Stomach (tissue), 4 donors: ENCODE data around the gene PSMD8.

Experiments used
- EP300 ChIP-seq: sonication (generic); formaldehyde crosslinking; IDR thresholded peaks from one replicate; pipeline ENCODE4 v1.6.1; 2017; ENCODE audit warnings: antibody characterized with exemption
- POLR2A ChIP-seq, 4 donors: fragments of 450-650 bp; IDR thresholded peaks; one replicate each; pipeline ENCODE4 v1.6.1; 2016; ENCODE audit warnings: antibody characterized with exemption in 4 of 4, control low read depth in 2 of 4, mild to moderate bottlenecking in 1 of 4, moderate library complexity in 1 of 4
- POLR2AphosphoS5 ChIP-seq, 3 donors: sonication (generic); formaldehyde crosslinking; IDR thresholded peaks; one replicate each; pipeline ENCODE4 v1.6.1; 2016; ENCODE audit warnings: antibody characterized with exemption in 3 of 3
- TF ChIP-seq, protein P1 (sequence below), 7 experiments: fragments of 450-650 bp in 4 of 7; fragments of 200-600 bp in 3 of 7; sonication (generic) in 3 of 7; IDR thresholded peaks; one replicate each; pipeline ENCODE4 v1.5.1; 2016 to 2019; ENCODE audit warnings: antibody characterized with exemption in 7 of 7, control low read depth in 2 of 7, mild to moderate bottlenecking in 1 of 7

DNA sequence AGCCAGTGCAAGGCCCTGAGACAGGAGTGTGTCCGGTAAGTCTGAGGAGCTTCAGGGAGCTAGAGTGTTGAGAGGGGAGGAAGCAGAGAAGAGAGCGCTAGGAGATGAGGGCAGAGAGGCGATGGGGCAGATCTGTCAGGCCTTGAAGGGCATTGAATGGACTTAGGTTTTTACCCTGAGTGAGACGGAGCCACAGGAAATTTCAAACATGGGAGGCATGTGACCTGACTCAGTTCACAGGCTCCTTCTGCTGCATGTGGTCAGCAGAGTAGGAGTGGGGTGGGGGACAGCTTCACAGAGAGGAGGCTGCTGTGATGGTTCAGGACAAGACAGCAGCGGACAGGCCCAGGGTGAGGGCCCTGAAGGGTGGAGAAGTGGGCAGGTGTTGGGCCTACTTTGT, 26.0 kb downstream of the PSMD8 start:
- TF ChIP-seq, protein P1, sequence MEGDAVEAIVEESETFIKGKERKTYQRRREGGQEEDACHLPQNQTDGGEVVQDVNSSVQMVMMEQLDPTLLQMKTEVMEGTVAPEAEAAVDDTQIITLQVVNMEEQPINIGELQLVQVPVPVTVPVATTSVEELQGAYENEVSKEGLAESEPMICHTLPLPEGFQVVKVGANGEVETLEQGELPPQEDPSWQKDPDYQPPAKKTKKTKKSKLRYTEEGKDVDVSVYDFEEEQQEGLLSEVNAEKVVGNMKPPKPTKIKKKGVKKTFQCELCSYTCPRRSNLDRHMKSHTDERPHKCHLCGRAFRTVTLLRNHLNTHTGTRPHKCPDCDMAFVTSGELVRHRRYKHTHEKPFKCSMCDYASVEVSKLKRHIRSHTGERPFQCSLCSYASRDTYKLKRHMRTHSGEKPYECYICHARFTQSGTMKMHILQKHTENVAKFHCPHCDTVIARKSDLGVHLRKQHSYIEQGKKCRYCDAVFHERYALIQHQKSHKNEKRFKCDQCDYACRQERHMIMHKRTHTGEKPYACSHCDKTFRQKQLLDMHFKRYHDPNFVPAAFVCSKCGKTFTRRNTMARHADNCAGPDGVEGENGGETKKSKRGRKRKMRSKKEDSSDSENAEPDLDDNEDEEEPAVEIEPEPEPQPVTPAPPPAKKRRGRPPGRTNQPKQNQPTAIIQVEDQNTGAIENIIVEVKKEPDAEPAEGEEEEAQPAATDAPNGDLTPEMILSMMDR (IDR thresholded peaks at IDR 0.05) = no peak
- TF ChIP-seq POLR2A (IDR thresholded peaks at IDR 0.05) (no peak), POLR2AphosphoS5 (IDR thresholded peaks at IDR 0.05) (no peak), EP300 (no peak)
